ENCODE data around the gene VAV1.

DNA sequence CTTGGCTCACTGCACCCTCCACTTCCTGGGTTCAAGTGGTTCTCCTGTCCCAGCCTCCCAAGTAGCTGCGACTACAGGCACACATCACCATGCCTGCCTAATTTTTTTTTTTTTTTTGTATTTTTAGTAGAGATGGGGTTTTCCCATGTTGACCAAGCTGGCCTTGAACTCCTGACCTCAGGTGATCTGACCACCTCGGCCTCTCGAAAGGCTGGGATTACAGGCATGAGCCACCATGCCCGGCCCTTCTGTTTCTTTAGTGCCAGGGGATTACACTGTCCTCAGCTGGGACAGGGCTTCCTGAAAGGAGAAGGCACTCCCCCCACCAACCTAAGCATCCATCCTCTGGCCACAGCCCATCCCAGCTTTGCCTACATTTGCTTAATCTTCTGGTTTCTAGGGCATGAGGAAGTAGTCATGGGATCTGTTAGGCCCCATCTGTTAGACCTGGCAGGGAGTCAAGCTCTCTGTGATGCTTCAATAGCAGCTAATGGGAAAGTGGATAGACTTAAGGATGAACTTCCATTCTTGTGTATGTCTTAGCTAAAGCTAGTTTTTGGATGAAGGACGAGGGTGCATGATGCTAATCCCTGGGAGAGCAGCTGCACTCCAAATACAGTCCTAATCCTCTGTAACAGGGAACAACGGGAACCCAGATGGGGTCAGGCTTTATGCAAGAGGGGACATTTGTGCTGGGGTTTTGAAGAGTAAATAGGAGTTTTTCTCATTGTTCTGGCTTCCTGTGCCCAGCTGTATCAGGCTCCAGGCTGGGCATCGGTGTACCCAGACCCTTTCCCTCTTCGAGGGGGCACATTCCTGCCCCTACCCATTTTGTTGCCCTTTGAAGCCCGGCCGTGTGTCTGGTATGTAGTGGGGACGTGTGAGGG, 2.6 kb downstream of the VAV1 start:
- TF ChIP-seq, protein P1, sequence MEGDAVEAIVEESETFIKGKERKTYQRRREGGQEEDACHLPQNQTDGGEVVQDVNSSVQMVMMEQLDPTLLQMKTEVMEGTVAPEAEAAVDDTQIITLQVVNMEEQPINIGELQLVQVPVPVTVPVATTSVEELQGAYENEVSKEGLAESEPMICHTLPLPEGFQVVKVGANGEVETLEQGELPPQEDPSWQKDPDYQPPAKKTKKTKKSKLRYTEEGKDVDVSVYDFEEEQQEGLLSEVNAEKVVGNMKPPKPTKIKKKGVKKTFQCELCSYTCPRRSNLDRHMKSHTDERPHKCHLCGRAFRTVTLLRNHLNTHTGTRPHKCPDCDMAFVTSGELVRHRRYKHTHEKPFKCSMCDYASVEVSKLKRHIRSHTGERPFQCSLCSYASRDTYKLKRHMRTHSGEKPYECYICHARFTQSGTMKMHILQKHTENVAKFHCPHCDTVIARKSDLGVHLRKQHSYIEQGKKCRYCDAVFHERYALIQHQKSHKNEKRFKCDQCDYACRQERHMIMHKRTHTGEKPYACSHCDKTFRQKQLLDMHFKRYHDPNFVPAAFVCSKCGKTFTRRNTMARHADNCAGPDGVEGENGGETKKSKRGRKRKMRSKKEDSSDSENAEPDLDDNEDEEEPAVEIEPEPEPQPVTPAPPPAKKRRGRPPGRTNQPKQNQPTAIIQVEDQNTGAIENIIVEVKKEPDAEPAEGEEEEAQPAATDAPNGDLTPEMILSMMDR (conservative IDR thresholded peaks at IDR 0.05) = no peak
- no peak for TF ChIP-seq EZH2 (IDR thresholded peaks at IDR 0.05; ENCODE audit: low read depth)
